Measurements from ENCODE around the gene GRIN3B. TPM values are rescaled to one million over a fixed set of nuclear protein-coding genes. Genes with fewer than 3 reads are reported as not detected.
A peak's percentile ranks its signal among the peaks of the same experiment; 100 is the strongest.

The GRIN3B gene
- total and polyA plus RNA-seq, 8 donors, result 0.03 TPM; not detected in 7

- H3K4me1 ChIP-seq, result peaks cover 12 to 36% (median 25%) of the 10 kb centered on the region in 4 donors
- no peak for DNase-seq
- H3K4me3 ChIP-seq, result peak overlapping the region in 3 of 4 donors; percentile 4 to 28 (median 13)
- intact Hi-C loops (cut with DNase I; ENCODE audit: low total_unique reads), result no loop called here
- no peaks in the 10 kb centered on the region for H3K9me3 ChIP-seq
- TF ChIP-seq, protein P1, sequence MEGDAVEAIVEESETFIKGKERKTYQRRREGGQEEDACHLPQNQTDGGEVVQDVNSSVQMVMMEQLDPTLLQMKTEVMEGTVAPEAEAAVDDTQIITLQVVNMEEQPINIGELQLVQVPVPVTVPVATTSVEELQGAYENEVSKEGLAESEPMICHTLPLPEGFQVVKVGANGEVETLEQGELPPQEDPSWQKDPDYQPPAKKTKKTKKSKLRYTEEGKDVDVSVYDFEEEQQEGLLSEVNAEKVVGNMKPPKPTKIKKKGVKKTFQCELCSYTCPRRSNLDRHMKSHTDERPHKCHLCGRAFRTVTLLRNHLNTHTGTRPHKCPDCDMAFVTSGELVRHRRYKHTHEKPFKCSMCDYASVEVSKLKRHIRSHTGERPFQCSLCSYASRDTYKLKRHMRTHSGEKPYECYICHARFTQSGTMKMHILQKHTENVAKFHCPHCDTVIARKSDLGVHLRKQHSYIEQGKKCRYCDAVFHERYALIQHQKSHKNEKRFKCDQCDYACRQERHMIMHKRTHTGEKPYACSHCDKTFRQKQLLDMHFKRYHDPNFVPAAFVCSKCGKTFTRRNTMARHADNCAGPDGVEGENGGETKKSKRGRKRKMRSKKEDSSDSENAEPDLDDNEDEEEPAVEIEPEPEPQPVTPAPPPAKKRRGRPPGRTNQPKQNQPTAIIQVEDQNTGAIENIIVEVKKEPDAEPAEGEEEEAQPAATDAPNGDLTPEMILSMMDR (IDR thresholded peaks at IDR 0.05), result no peak
- no peak for TF ChIP-seq POLR2A (IDR thresholded peaks at IDR 0.05)
- no peak for TF ChIP-seq EP300 (IDR thresholded peaks at IDR 0.05)
- TF ChIP-seq POLR2AphosphoS5 (IDR thresholded peaks at IDR 0.05), result no peak
- 38 to 55% (median 42%) methylated on average over 29 to 33 of the region's 33 CpGs for WGBS, 5 donors
- peak overlapping the region in 1 of 5 donors; percentile 11 for H3K27ac ChIP-seq
- peaks cover 0 to 22% (median 6%) of the 10 kb centered on the region in 3 donors for H3K27me3 ChIP-seq
- H3K36me3 ChIP-seq, result no peaks in the 10 kb centered on the region
Measured at GRCh38 chr19:953445-954271, 46.6 kb upstream of the GRIN3B start.

DNA sequence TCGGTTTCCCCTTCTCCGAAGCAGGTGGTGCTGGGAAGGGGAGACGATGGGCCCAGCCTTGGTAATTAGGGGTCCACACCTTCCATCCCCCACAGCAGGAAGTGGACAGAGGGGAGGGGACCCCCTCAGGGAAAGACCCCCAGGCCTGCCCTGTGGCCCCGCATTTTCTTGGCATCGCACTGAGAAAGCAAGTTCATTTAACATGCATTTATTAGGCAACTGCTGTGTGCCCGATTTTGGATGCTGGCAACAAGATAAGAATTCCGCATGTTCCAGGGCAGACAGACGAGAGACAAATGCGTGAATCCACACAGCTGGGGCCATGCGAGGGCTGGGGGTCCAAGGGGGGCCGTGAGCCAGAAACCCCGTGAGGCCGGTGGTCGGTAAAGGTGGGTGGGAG is 45.9 kb upstream of the GRIN3B start:
- peaks cover 12 to 36% (median 25%) of the 10 kb centered on the region in 4 donors for H3K4me1 ChIP-seq
- no peak overlapping the region for H3K4me3 ChIP-seq
- peaks cover 0 to 22% (median 6%) of the 10 kb centered on the region in 3 donors for H3K27me3 ChIP-seq
- 67 to 85% (median 74%) methylated on average over 14 of the region's 14 CpGs for WGBS, 5 donors
- no peak for TF ChIP-seq EP300 (IDR thresholded peaks at IDR 0.05)
- no peak for TF ChIP-seq POLR2A (IDR thresholded peaks at IDR 0.05)
- TF ChIP-seq, protein P1 (IDR thresholded peaks at IDR 0.05), result no peak
- intact Hi-C loops (cut with DNase I; ENCODE audit: low total_unique reads), result no loop called here
- no peaks in the 10 kb centered on the region for H3K9me3 ChIP-seq
- no peak overlapping the region for H3K27ac ChIP-seq
- H3K36me3 ChIP-seq, result no peaks in the 10 kb centered on the region
- DNase-seq, result no peak

DNA sequence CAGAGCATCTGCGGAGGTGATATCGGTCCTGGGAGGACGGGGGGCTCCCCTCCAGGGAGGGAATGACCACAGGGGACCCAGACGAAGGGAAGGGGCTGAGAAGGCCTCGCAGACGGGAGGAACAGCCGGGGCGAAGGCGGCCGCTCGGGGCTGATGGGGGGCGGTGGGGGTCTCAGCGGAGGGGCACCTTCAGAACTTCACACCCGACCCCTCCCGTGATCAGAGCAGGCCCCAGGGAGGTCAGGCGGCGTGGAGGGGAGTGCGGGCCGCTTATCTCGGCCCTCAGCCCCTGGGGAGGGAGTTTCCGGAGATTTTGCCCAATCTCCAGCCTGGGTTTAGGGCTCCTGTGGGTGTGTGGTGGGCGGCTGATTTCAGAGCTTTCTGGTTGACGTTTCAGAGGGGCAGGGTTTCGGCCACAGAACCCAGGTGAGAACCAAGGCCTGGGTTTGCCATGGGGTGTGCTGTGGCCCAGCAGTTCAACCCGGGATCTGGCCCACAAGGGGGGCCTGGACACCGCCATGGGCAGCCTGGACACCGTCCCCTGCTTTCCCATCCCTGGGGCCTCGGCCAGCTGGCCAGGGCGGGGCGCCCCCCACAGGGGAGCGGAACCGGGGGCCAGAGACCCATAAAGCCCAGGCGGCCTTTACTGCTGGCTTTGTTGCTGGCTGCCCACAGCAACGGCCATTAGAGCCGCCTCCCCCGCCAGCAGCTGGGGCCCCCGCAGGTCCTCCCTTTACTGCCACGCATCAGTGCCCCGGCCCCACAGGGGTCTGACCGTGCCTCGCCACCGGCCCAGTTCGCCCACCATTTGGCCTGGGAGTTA is 45.3 kb upstream of the GRIN3B start:
- intact Hi-C loops (cut with DNase I; ENCODE audit: low total_unique reads), result no loop called here
- Histone ChIP-seq H3K36me3 (peaks cover 0 to 4% (median 3%) of the 10 kb centered on the region in 4 donors), H3K4me1 (peaks cover 12 to 36% (median 25%) of the 10 kb centered on the region in 4 donors), H3K27ac (no peak overlapping the region), H3K27me3 (peaks cover 0 to 22% (median 6%) of the 10 kb centered on the region in 3 donors), H3K4me3 (no peak overlapping the region), H3K9me3 (no peaks in the 10 kb centered on the region)
- 73 to 87% (median 78%) methylated on average over 22 to 43 of the region's 43 CpGs for WGBS, 5 donors
- DNase-seq, result peak in 1 of 2 donors; percentile 67
- TF ChIP-seq EP300 (IDR thresholded peaks at IDR 0.05), result no peak
- TF ChIP-seq POLR2AphosphoS5 (IDR thresholded peaks at IDR 0.05), result no peak
- TF ChIP-seq, protein P1 (IDR thresholded peaks at IDR 0.05), result no peak
- TF ChIP-seq POLR2A (IDR thresholded peaks at IDR 0.05), result no peak
